Lower leg skin (tissue), 3 donors: ENCODE results near the gene KIF20B.

Source experiments
- POLR2A ChIP-seq, 2 donors: fragments of 450-650 bp; IDR thresholded peaks; one replicate each; pipeline ENCODE4 v1.6.1; 2016 to 2017; ENCODE audit warnings: antibody characterized with exemption in 2 of 2, mild to moderate bottlenecking in 1 of 2, moderate library complexity in 1 of 2
- TF ChIP-seq, protein P1 (sequence below), 3 donors: fragments of 450-650 bp; IDR thresholded peaks; one replicate each; pipeline ENCODE4 v1.5.1; 2016; ENCODE audit warnings: antibody characterized with exemption in 3 of 3, mild to moderate bottlenecking in 3 of 3, moderate library complexity in 2 of 3

GRCh38 chr10:89738551-89739209 is 37.3 kb downstream of the KIF20B start:
- TF ChIP-seq, protein P1, sequence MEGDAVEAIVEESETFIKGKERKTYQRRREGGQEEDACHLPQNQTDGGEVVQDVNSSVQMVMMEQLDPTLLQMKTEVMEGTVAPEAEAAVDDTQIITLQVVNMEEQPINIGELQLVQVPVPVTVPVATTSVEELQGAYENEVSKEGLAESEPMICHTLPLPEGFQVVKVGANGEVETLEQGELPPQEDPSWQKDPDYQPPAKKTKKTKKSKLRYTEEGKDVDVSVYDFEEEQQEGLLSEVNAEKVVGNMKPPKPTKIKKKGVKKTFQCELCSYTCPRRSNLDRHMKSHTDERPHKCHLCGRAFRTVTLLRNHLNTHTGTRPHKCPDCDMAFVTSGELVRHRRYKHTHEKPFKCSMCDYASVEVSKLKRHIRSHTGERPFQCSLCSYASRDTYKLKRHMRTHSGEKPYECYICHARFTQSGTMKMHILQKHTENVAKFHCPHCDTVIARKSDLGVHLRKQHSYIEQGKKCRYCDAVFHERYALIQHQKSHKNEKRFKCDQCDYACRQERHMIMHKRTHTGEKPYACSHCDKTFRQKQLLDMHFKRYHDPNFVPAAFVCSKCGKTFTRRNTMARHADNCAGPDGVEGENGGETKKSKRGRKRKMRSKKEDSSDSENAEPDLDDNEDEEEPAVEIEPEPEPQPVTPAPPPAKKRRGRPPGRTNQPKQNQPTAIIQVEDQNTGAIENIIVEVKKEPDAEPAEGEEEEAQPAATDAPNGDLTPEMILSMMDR (IDR thresholded peaks at IDR 0.05): no peak
- TF ChIP-seq POLR2A (IDR thresholded peaks at IDR 0.05): no peak
